HepG2 (cell line): Measurements from ENCODE around the gene MLN. TPM values are rescaled to one million over a fixed set of nuclear protein-coding genes. Genes with fewer than 3 reads are reported as not detected.

Source experiments
- BHLHE40 ChIP-seq: IDR thresholded peaks from 2 replicates; pipeline ENCODE4 v1.6.1; 2011; ENCODE audit warnings: low read length, improper control_type of control experiment
- BRD4 ChIP-seq: sonication (generic); formaldehyde crosslinking; IDR thresholded peaks from 2 replicates; pipeline ENCODE4 v1.4.0; 2020; ENCODE audit warnings: missing genetic modification reagents
- CHCHD3 ChIP-seq: sonication (generic); formaldehyde crosslinking; IDR thresholded peaks from 2 replicates; pipeline ENCODE4 v1.8.0; 2022; ENCODE audit warnings: mild to moderate bottlenecking, missing genetic modification reagents, moderate library complexity
- DNMT1 ChIP-seq: sonication (generic); formaldehyde crosslinking; IDR thresholded peaks from 2 replicates; pipeline ENCODE4 v1.5.1; 2020; ENCODE audit warnings: mild to moderate bottlenecking, missing genetic modification reagents
- ELF4 ChIP-seq: sonication (generic); formaldehyde crosslinking; IDR thresholded peaks from 2 replicates; pipeline ENCODE4 v1.5.0; 2020; ENCODE audit warnings: missing genetic modification reagents, mild to moderate bottlenecking, moderate library complexity, borderline replicate concordance
- ETV6 ChIP-seq: sonication (generic); formaldehyde crosslinking; conservative IDR thresholded peaks from 2 replicates; pipeline ENCODE4 v1.4.0; 2020; ENCODE audit warnings: missing genetic modification reagents
- FOXO4 ChIP-seq: sonication (generic); formaldehyde crosslinking; conservative IDR thresholded peaks from 2 replicates; pipeline ENCODE4 v1.8.1; 2023; ENCODE audit warnings: missing genetic modification reagents
- HOXD1 ChIP-seq: sonication (generic); formaldehyde crosslinking; IDR thresholded peaks from 2 replicates; pipeline ENCODE4 v1.5.0; 2020; ENCODE audit warnings: missing genetic modification reagents
- KAT7 ChIP-seq: IDR thresholded peaks from 2 replicates; pipeline ENCODE4 v1.6.1; 2018; ENCODE audit warnings: borderline replicate concordance, missing compliant biosample characterization
- KLF16 ChIP-seq, 2 experiments: sonication (generic) in 1 of 2; formaldehyde crosslinking in 1 of 2; IDR thresholded peaks; 2 replicates each; pipeline versions ENCODE4 v1.6.1 to v1.8.0; 2016 to 2023; ENCODE audit warnings: missing genetic modification reagents in 2 of 2, missing compliant biosample characterization in 1 of 2
- MAX ChIP-seq: IDR thresholded peaks from 2 replicates; pipeline ENCODE4 v1.6.1; 2012; ENCODE audit warnings: inconsistent platforms
- MED13 ChIP-seq: sonication (generic); formaldehyde crosslinking; IDR thresholded peaks from 2 replicates; pipeline ENCODE4 v1.5.0; 2020; ENCODE audit warnings: missing genetic modification reagents
- MTERF4 ChIP-seq: sonication (generic); formaldehyde crosslinking; IDR thresholded peaks from 2 replicates; pipeline ENCODE4 v1.8.0; 2023; ENCODE audit warnings: mild to moderate bottlenecking, missing genetic modification reagents
- NR2F2 ChIP-seq: IDR thresholded peaks from 2 replicates; pipeline ENCODE4 v1.6.1; 2012; ENCODE audit warnings: low read depth, inconsistent platforms, borderline replicate concordance
- RORA ChIP-seq: sonication (generic); formaldehyde crosslinking; IDR thresholded peaks from 2 replicates; pipeline ENCODE4 v1.5.0; 2020; ENCODE audit warnings: mild to moderate bottlenecking, missing genetic modification reagents, moderate library complexity
- SAP130 ChIP-seq: IDR thresholded peaks from 2 replicates; pipeline ENCODE4 v1.6.1; 2016; ENCODE audit warnings: low read depth
- SKI ChIP-seq: fragments of 450-650 bp; IDR thresholded peaks from one replicate; pipeline ENCODE4 v1.6.1; 2018; ENCODE audit warnings: mild to moderate bottlenecking; ENCODE audit not compliant: partially characterized antibody
- SP4 ChIP-seq: sonication (generic); formaldehyde crosslinking; IDR thresholded peaks from 2 replicates; pipeline ENCODE4 v1.8.1; 2023; ENCODE audit warnings: mild to moderate bottlenecking, missing genetic modification reagents
- SRSF4 ChIP-seq: fragments of 200-400 bp; formaldehyde crosslinking; IDR thresholded peaks from one replicate; pipeline ENCODE4 v1.6.1; 2018; ENCODE audit warnings: mild to moderate bottlenecking, low read depth, low read length, moderate library complexity; ENCODE audit not compliant: poor library complexity, severe bottlenecking
- STAT5B ChIP-seq: sonication (generic); formaldehyde crosslinking; IDR thresholded peaks from 2 replicates; pipeline ENCODE4 v1.4.0; 2020; ENCODE audit warnings: missing genetic modification reagents
- TAF15 ChIP-seq: fragments of 200-400 bp; formaldehyde crosslinking; IDR thresholded peaks from one replicate; pipeline ENCODE4 v1.6.1; 2018; ENCODE audit warnings: mild to moderate bottlenecking, low read depth, low read length; ENCODE audit not compliant: poor library complexity, severe bottlenecking
- THAP11 ChIP-seq: IDR thresholded peaks from 2 replicates; pipeline ENCODE4 v1.6.1; 2016; ENCODE audit warnings: missing biosample characterization, missing genetic modification reagents
- THYN1 ChIP-seq: sonication (generic); formaldehyde crosslinking; IDR thresholded peaks from 2 replicates; pipeline ENCODE4 v1.8.1; 2023; ENCODE audit warnings: low read depth, mild to moderate bottlenecking, moderate library complexity, missing genetic modification reagents, borderline replicate concordance
- U2AF1 ChIP-seq: fragments of 200-400 bp; formaldehyde crosslinking; optimal IDR thresholded peaks from 2 replicates; pipeline ENCODE3; 2017; ENCODE audit warnings: mild to moderate bottlenecking, low read depth, low read length
- WIZ ChIP-seq: sonication (generic); formaldehyde crosslinking; IDR thresholded peaks from 2 replicates; pipeline ENCODE4 v1.5.1; 2020; ENCODE audit warnings: mild to moderate bottlenecking, missing genetic modification reagents
- ZBTB7A ChIP-seq: sonication (generic); formaldehyde crosslinking; IDR thresholded peaks from 2 replicates; pipeline ENCODE4 v1.8.0; 2022; ENCODE audit warnings: mild to moderate bottlenecking, missing genetic modification reagents
- ZFYVE20 ChIP-seq: sonication (generic); formaldehyde crosslinking; IDR thresholded peaks from 2 replicates; pipeline ENCODE4 v1.8.0; 2023; ENCODE audit warnings: low read depth, mild to moderate bottlenecking, moderate library complexity, missing genetic modification reagents, borderline replicate concordance
- ZNF432 ChIP-seq: sonication (generic); formaldehyde crosslinking; IDR thresholded peaks from 2 replicates; pipeline ENCODE4 v1.5.0; 2020; ENCODE audit warnings: missing genetic modification reagents, mild to moderate bottlenecking, borderline replicate concordance
- ZNF570 ChIP-seq: sonication (generic); formaldehyde crosslinking; IDR thresholded peaks from 2 replicates; pipeline ENCODE4 v1.4.0; 2020; ENCODE audit warnings: mild to moderate bottlenecking, missing genetic modification reagents, borderline replicate concordance
- ZNF660 ChIP-seq: sonication (generic); formaldehyde crosslinking; IDR thresholded peaks from 2 replicates; pipeline ENCODE4 v1.5.1; 2020; ENCODE audit warnings: mild to moderate bottlenecking, low read depth, missing genetic modification reagents, borderline replicate concordance
- ZSCAN29 ChIP-seq: sonication (generic); formaldehyde crosslinking; conservative IDR thresholded peaks from 2 replicates; pipeline ENCODE4 v1.4.0; 2020; ENCODE audit warnings: mild to moderate bottlenecking, missing genetic modification reagents
- polyA plus RNA-seq, 8 experiments: library from polyadenylated mRNA; depleted of rRNA in 3 of 8; stranded (reverse) in 7 of 8; unstranded in 1 of 8; fragments of >200 nt; fragmentation: Illumina TruSeq in 4 of 8; extraction: Trizol in 4 of 8; gene quantifications; 2 replicates each; pipeline versions ENCODE4 v1.2.1 to v1.2.3, GENCODE V29; 2011 to 2016; ENCODE audit warnings: low read depth in 4 of 8, missing spikeins in 1 of 8, mixed read lengths in 1 of 8; ENCODE audit not compliant: insufficient read depth in 1 of 8
- total RNA-seq, 5 experiments: library from RNA; depleted of rRNA; stranded (reverse); fragments of >200 nt; fragmentation: Illumina TruSeq; extraction: Trizol; gene quantifications; 2 replicates each; pipeline ENCODE4 v1.2.3, GENCODE V29; 2016; ENCODE audit warnings: low read depth in 1 of 5

MLN gene
- total and polyA plus RNA-seq, 2 of the 13 experiments (the other 11 are each of a cell fraction or from before 2014, with no cell fraction given): not detected

- TF ChIP-seq MTERF4: no peak
- TF ChIP-seq ELF4: no peak
- TF ChIP-seq DNMT1 (CRISPR knock-in tag): no peak
- TF ChIP-seq HOXD1: no peak
- TF ChIP-seq KLF16 (CRISPR knock-in tag; IDR thresholded peaks at IDR 0.05): peak in 1 of 2 experiments; percentile 67; a peak in 2 of 4 replicates
- no peak for TF ChIP-seq THYN1 (CRISPR knock-in tag)
- TF ChIP-seq ZFYVE20 (CRISPR knock-in tag): no peak
- TF ChIP-seq CHCHD3 (CRISPR knock-in tag): no peak
- TF ChIP-seq ZNF660 (CRISPR knock-in tag): no peak
- no peak for TF ChIP-seq ZNF432 (CRISPR knock-in tag)
- TF ChIP-seq WIZ (CRISPR knock-in tag): no peak
- TF ChIP-seq SKI: peak; percentile 5
- TF ChIP-seq ZSCAN29 (CRISPR knock-in tag): no peak
- TF ChIP-seq SP4 (CRISPR knock-in tag): no peak
- TF ChIP-seq MED13 (CRISPR knock-in tag): peak; percentile 45; the same call in 1 of the 2 replicates
- no peak; the same call in 1 of the 2 replicates for TF ChIP-seq ETV6 (CRISPR knock-in tag)
- no peak for TF ChIP-seq ZNF570
- TF ChIP-seq U2AF1: peak; percentile 17
- TF ChIP-seq THAP11 (CRISPR knock-in tag): peak; percentile 70
- TF ChIP-seq RORA (CRISPR knock-in tag): no peak
- TF ChIP-seq BHLHE40: no peak
- TF ChIP-seq SRSF4: no peak
- TF ChIP-seq TAF15: no peak
- TF ChIP-seq ZBTB7A (CRISPR knock-in tag): peak; percentile 55
- peak; percentile 75; the same call in 1 of the 2 replicates for TF ChIP-seq BRD4
- TF ChIP-seq NR2F2: peak; percentile 32; the same call in 1 of the 2 replicates
- peak; percentile 93 for TF ChIP-seq SAP130
- TF ChIP-seq FOXO4 (CRISPR knock-in tag): no peak
- no peak for TF ChIP-seq STAT5B (CRISPR knock-in tag)
- peak; percentile 70 for TF ChIP-seq MAX
- no peak for TF ChIP-seq KAT7
Observed at GRCh38 chr6:33787954-33788693, 15.7 kb downstream of the MLN start (continued).
